Upper lobe of right lung (tissue), 1 donor: ENCODE measurements around the gene PACS1. TPM values are rescaled to one million over a fixed set of nuclear protein-coding genes. Genes with fewer than 3 reads are reported as not detected.

Experiments
- ATAC-seq: fragments of 200-7000 bp; cut with Tn5 transposase; one replicate; pipeline ENCODE4 v1.9.1; 2020; ENCODE audit warnings: mild to moderate bottlenecking, moderate library complexity
- DNase-seq: peaks from one replicate; pipeline ENCODE4 v3.0.0-alpha.2; 2020
- H3K27ac ChIP-seq: fragments of 200-600 bp; one replicate; pipeline ENCODE4 v1.8.0; 2022
- H3K27me3 ChIP-seq: fragments of 200-600 bp; one replicate; pipeline ENCODE4 v1.8.0; 2022; ENCODE audit warnings: mild to moderate bottlenecking
- H3K36me3 ChIP-seq: fragments of 200-600 bp; one replicate; pipeline ENCODE4 v1.8.0; 2022
- H3K4me1 ChIP-seq: fragments of 200-600 bp; one replicate; pipeline ENCODE4 v1.8.0; 2022
- H3K4me3 ChIP-seq: fragments of 200-600 bp; one replicate; pipeline ENCODE4 v1.8.0; 2022; ENCODE audit warnings: mild to moderate bottlenecking
- H3K9me3 ChIP-seq: fragments of 200-600 bp; one replicate; pipeline ENCODE4 v1.8.0; 2022
- intact Hi-C: fragments of 100-400 bp; cut with DNase I; formaldehyde crosslinking; loops from one replicate; pipeline ENCODE4 v1.11.0; 2022
- total RNA-seq: library from RNA; stranded (reverse); fragmentation: NEBNext Ultra II Directional; extraction: Animal tissue kit (Norgen Biotek cat#: 25700); gene quantifications from one replicate; pipeline ENCODE4 v1.2.1, GENCODE V29; 2021
- TF ChIP-seq, protein P1 (sequence below): fragments of 200-600 bp; IDR thresholded peaks from one replicate; pipeline ENCODE4 v1.8.0; 2022; ENCODE audit warnings: antibody characterized with exemption
- donor health status: DM: no; HTN: yes; CAD: no; lungs with severe emphysema.

The PACS1 gene
- total RNA-seq, 1 donor from 2014 or later: 55.9 TPM

DNA sequence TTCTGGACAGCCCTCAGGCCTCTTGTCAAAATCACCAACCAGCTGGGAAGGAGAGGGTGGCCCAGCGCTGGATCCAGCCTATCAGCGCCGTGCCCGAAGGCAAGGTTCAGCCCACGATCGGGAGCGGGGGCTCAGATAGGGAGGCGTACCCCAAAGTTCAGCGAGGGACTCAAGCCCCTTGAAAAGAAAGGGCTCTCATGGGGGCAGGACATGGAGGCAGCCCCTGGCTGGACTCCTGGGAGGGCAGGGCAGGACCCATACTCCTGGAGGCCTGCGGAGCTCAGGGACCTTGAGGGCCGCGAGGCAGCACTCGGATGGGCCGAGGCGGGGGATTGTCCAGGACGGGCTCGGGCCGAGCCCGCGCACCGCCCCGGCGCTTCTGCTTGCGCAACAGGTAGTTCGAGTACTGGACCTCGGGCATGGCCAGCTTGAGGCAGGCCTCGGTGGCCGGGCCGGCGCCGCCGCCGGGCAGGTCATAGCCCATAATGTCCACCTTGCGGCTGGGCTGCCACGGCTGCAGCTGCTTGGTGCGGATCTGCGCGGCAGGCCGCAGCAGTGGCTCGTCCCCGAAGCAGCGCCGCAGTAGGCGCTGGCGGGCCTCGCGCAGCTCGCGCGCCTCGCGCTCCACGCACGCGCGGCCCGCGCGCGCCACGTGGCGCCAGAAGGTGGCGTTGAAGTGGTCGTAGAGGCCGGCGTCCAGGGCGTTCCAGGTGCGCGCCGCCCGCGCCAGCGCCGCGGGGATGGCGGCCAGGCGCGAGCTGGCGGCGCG is 27.7 kb upstream of the PACS1 start:
- DNase-seq (no peak), ATAC-seq (no peak)
- intact Hi-C loops: no loop called here
- Histone ChIP-seq H3K4me3 (no peak overlapping the region), H3K27ac (no peak overlapping the region), H3K9me3 (no peaks in the 10 kb centered on the region), H3K36me3 (no peaks in the 10 kb centered on the region), H3K27me3 (no peaks in the 10 kb centered on the region), H3K4me1 (no peaks in the 10 kb centered on the region)
- TF ChIP-seq, protein P1, sequence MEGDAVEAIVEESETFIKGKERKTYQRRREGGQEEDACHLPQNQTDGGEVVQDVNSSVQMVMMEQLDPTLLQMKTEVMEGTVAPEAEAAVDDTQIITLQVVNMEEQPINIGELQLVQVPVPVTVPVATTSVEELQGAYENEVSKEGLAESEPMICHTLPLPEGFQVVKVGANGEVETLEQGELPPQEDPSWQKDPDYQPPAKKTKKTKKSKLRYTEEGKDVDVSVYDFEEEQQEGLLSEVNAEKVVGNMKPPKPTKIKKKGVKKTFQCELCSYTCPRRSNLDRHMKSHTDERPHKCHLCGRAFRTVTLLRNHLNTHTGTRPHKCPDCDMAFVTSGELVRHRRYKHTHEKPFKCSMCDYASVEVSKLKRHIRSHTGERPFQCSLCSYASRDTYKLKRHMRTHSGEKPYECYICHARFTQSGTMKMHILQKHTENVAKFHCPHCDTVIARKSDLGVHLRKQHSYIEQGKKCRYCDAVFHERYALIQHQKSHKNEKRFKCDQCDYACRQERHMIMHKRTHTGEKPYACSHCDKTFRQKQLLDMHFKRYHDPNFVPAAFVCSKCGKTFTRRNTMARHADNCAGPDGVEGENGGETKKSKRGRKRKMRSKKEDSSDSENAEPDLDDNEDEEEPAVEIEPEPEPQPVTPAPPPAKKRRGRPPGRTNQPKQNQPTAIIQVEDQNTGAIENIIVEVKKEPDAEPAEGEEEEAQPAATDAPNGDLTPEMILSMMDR: no peak

DNA sequence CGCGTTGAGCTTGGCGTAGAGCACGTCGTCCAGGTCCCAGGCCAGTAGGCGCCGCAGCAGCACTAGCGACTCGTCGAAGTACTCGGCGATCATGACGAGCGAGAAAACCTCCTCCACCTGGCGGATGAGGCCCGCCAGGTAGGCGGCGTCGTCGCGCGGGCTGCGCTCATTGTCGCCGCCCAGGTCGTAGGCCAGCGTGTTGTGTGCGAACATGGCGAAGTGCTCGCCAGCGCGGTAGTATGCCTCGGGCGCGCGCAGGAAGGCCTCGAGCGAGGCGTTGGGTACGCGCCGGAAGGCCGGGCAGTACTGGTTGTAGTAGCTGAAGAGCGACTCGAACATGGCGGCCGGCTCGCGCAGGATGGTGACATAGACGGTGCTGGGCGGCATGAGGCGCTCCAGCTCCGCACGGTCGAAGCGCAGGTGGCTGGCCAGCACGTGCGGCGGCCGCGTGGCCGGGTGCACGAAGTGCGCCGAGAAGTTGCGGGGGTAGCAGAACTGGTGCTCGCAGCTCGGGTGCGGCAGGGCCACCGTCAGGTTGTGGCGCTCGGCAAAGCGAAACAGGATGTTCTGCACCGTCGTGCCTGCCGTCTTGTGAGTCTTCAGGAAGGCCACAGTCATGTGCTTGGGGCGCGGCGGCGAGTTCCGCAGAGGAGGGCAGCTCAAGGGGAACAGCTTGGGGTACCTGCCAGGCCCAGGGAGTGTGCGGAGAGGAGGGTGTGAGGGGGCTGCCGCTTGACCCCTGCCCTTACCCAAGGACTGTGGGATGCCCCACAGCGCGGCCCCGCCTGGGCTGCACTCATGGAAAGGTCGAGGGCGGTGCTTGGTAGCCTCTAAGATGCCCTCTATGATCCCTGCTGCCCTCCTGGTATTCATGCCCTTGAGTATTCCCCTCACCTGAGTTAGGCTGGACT is 26.8 kb upstream of the PACS1 start:
- no peaks in the 10 kb centered on the region for H3K36me3 ChIP-seq
- H3K27me3 ChIP-seq: no peaks in the 10 kb centered on the region
- no peaks in the 10 kb centered on the region for H3K4me1 ChIP-seq
- intact Hi-C loops: no loop called here
- no peak for DNase-seq
- no peak for ATAC-seq
- TF ChIP-seq, protein P1: no peak
- H3K9me3 ChIP-seq: no peaks in the 10 kb centered on the region
- H3K27ac ChIP-seq: no peak overlapping the region
- H3K4me3 ChIP-seq: no peak overlapping the region

DNA sequence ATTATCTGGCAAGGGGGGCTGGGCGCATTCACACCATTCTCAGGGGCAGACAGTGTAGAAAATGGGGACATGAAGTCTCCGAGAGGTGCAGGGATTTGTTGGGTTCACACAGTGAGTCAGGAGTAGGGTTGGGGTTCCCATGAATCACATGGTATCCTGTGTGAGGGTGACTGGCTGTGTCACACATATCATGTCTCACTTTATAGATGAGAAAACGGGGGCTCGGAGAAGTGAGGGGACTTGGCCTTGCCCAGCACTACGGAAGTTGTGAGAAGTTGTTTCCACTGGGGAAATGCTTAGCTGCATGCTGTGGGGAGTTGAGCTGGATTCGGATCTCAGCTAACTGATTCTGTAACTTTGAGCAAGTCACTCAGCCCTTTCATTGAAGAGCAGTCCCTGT is 25.3 kb upstream of the PACS1 start:
- ATAC-seq: no peak
- Histone ChIP-seq H3K36me3 (no peaks in the 10 kb centered on the region), H3K27me3 (peaks cover 9% of the 10 kb centered on the region), H3K4me3 (no peak overlapping the region), H3K4me1 (no peaks in the 10 kb centered on the region), H3K9me3 (no peaks in the 10 kb centered on the region), H3K27ac (no peak overlapping the region)
- DNase-seq: no peak
- intact Hi-C loops: no loop called here
- TF ChIP-seq, protein P1: no peak

DNA sequence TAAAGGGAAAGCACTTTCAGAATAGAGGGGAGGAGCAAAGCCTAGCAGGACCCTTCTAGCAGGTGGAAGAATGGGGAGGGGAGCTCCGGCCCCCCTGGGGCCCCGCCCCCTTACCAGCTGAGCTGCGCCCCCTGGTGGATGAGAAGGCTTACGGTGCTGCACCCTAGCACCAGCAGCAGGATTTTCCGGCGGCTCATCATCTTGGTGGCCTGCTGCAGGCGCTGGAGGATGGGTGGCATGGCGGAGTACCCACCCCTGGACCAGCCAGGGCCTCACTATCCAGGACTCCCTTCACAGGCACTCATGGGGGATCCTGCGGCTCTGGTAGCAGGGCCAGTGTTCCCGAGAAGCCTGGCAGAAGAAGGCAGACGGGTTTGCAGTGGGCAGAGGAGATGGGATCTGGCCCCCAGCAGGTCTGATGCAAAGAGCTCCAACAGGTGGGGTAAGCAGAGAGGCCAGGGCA is 24.9 kb upstream of the PACS1 start:
- H3K4me3 ChIP-seq: no peak overlapping the region
- H3K9me3 ChIP-seq: no peaks in the 10 kb centered on the region
- DNase-seq: peak; percentile 86
- no peaks in the 10 kb centered on the region for H3K4me1 ChIP-seq
- H3K27me3 ChIP-seq: peaks cover 9% of the 10 kb centered on the region
- intact Hi-C loops: no loop called here
- H3K27ac ChIP-seq: no peak overlapping the region
- TF ChIP-seq, protein P1: peak; percentile 92
- H3K36me3 ChIP-seq: no peaks in the 10 kb centered on the region
- peak; percentile 87 for ATAC-seq

DNA sequence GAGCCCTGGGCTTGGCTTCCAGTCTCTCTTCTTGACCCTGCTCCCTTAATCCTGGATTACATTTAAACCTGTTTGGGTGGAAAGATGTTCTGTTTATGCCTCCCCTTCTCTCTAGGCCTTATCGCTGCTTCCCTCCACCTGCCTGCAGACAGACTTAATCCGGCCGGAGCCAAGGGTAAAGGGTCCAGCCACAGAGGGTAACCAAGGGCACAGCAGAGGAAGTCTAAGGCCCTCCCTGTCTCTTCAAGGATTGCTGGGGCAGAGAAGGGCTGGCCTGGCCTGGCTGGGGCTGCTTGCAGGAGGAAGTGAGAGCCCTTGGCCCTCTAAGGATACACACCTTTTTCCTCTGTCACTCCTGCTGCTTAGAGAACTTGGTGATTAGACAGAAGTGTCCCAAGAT is 23.2 kb upstream of the PACS1 start:
- no peaks in the 10 kb centered on the region for H3K9me3 ChIP-seq
- intact Hi-C loops: no loop called here
- H3K27me3 ChIP-seq: peaks cover 9% of the 10 kb centered on the region
- H3K4me1 ChIP-seq: peaks cover 8% of the 10 kb centered on the region
- TF ChIP-seq, protein P1: no peak
- H3K36me3 ChIP-seq: no peaks in the 10 kb centered on the region
- H3K4me3 ChIP-seq: no peak overlapping the region
- ATAC-seq (no peak), DNase-seq (no peak)
- H3K27ac ChIP-seq: no peak overlapping the region
